Measurements from ENCODE around the gene SHISA2. TPM values are rescaled to one million over a fixed set of nuclear protein-coding genes. Genes with fewer than 3 reads are reported as not detected.

SHISA2 gene
- total RNA-seq, 1 donor from 2014 or later = 1.7 TPM

GRCh38 chr13:26047040-26047439 lies 4.8 kb downstream of the SHISA2 start:
- H3K27ac Mint-ChIP-seq (ENCODE audit: unreplicated experiment) = no peak overlapping the region
- no peaks in the 10 kb centered on the region for H3K9me3 Mint-ChIP-seq
- no peak for TF ChIP-seq CTCF (conservative IDR thresholded peaks at IDR 0.05)

GRCh38 chr13:26046639-26047038 lies 5.2 kb downstream of the SHISA2 start:
- TF ChIP-seq CTCF (conservative IDR thresholded peaks at IDR 0.05) = no peak
- H3K36me3 Mint-ChIP-seq (ENCODE audit: low read depth) = no peaks in the 10 kb centered on the region
- peaks cover 11% of the 10 kb centered on the region for H3K4me1 Mint-ChIP-seq
- H3K27ac Mint-ChIP-seq (ENCODE audit: unreplicated experiment) = no peak overlapping the region
- peaks cover 41% of the 10 kb centered on the region for H3K27me3 Mint-ChIP-seq (ENCODE audit: low read depth)
- no peak for DNase-seq (ENCODE audit: low read depth, low spot score)
- H3K4me3 Mint-ChIP-seq = no peak overlapping the region
- no peaks in the 10 kb centered on the region for H3K9me3 Mint-ChIP-seq

More at GRCh38 chr13:26047040-26047439, 4.8 kb downstream of the SHISA2 start:
- Mint-ChIP-seq H3K36me3 (ENCODE audit: low read depth) (no peaks in the 10 kb centered on the region), H3K4me1 (peaks cover 12% of the 10 kb centered on the region), H3K27me3 (ENCODE audit: low read depth) (peaks cover 44% of the 10 kb centered on the region), H3K4me3 (no peak overlapping the region)
- no peak for DNase-seq (ENCODE audit: low read depth, low spot score)

- Mint-ChIP-seq H3K4me3 (no peak overlapping the region), H3K9me3 (no peaks in the 10 kb centered on the region), H3K27ac (ENCODE audit: unreplicated experiment) (no peak overlapping the region), H3K36me3 (ENCODE audit: low read depth) (no peaks in the 10 kb centered on the region), H3K4me1 (peaks cover 11% of the 10 kb centered on the region), H3K27me3 (ENCODE audit: low read depth) (peaks cover 32% of the 10 kb centered on the region)
- TF ChIP-seq CTCF (conservative IDR thresholded peaks at IDR 0.05) = no peak
- DNase-seq (ENCODE audit: low read depth, low spot score) = no peak
Observed at GRCh38 chr13:26045142-26045541, 6.7 kb downstream of the SHISA2 start.

GRCh38 chr13:26042785-26043184 lies 9.0 kb downstream of the SHISA2 start:
- Mint-ChIP-seq H3K4me3 (no peak overlapping the region), H3K27ac (ENCODE audit: unreplicated experiment) (no peak overlapping the region), H3K36me3 (ENCODE audit: low read depth) (no peaks in the 10 kb centered on the region), H3K9me3 (no peaks in the 10 kb centered on the region), H3K27me3 (ENCODE audit: low read depth) (peaks cover 11% of the 10 kb centered on the region), H3K4me1 (no peaks in the 10 kb centered on the region)
- no peak for DNase-seq (ENCODE audit: low read depth, low spot score)
- TF ChIP-seq CTCF (conservative IDR thresholded peaks at IDR 0.05) = no peak

GRCh38 chr13:26041444-26041843 lies 10.4 kb downstream of the SHISA2 start:
- no peaks in the 10 kb centered on the region for H3K36me3 Mint-ChIP-seq (ENCODE audit: low read depth)
- H3K9me3 Mint-ChIP-seq = no peaks in the 10 kb centered on the region
- no peaks in the 10 kb centered on the region for H3K27me3 Mint-ChIP-seq (ENCODE audit: low read depth)
- no peaks in the 10 kb centered on the region for H3K4me1 Mint-ChIP-seq
- no peak overlapping the region for H3K4me3 Mint-ChIP-seq
- no peak for DNase-seq (ENCODE audit: low read depth, low spot score)
- TF ChIP-seq CTCF (conservative IDR thresholded peaks at IDR 0.05) = no peak
- no peak overlapping the region for H3K27ac Mint-ChIP-seq (ENCODE audit: unreplicated experiment)
